SK-N-SH (cell line): ENCODE data around the gene NOXA1. TPM values are rescaled to one million over a fixed set of nuclear protein-coding genes. Genes with fewer than 3 reads are reported as not detected.

Experiments used
- CTCF ChIA-PET: fragments of 300-600, 350-600 bp; formaldehyde crosslinking; extraction: SDS; loops from one replicate; lab custom pipeline; 2021; lab: Yijun Ruan, JAX
- POLR2A ChIA-PET: fragments of 350-600 bp; sonication (Branson Sonifier 250); formaldehyde crosslinking; extraction: SDS; loops from one replicate; lab custom pipeline; 2020; ENCODE audit warnings: antibody characterized with exemption, inconsistent platforms; lab: Yijun Ruan, JAX
- DNase-seq: peaks from one replicate; pipeline ENCODE4 v3.0.0; 2012
- H2AFZ ChIP-seq: fragments of 200-600 bp; sonication (generic); 2 replicates; pipeline ENCODE4 v1.8.1; 2016; ENCODE audit warnings: antibody characterized with exemption, mild to moderate bottlenecking, low read depth
- H3F3A ChIP-seq: fragments of 200-600 bp; sonication (generic); replicated peaks from 2 replicates; pipeline ENCODE3; 2016; ENCODE audit warnings: antibody characterized with exemption, mild to moderate bottlenecking; ENCODE audit not compliant: insufficient read depth
- H3K27ac ChIP-seq, 2 experiments: fragments of 200-500 bp in 1 of 2; fragments of 200-600 bp in 1 of 2; sonication (Bioruptor generic) in 1 of 2; sonication (generic), shearing (Covaris generic) in 1 of 2; 2 replicates each; pipeline versions ENCODE4 v1.5.1 to v1.6.1; 2014 to 2016; ENCODE audit warnings: low read depth in 2 of 2, inconsistent platforms in 1 of 2, low read length in 1 of 2, mild to moderate bottlenecking in 1 of 2, mixed read lengths in 1 of 2
- H3K27me3 ChIP-seq: fragments of 200-600 bp; sonication (generic), shearing (Covaris generic); 2 replicates; pipeline ENCODE4 v1.6.1; 2016; ENCODE audit warnings: mixed run types; ENCODE audit not compliant: insufficient read depth
- H3K36me3 ChIP-seq, 2 experiments: fragments of 200-500 bp in 1 of 2; fragments of 200-600 bp in 1 of 2; sonication (Bioruptor generic) in 1 of 2; sonication (generic) in 1 of 2; replicated peaks in 1 of 2; 2 replicates each; pipeline versions ENCODE3 to v1.5.1; 2014 to 2016; ENCODE audit warnings: low read length in 1 of 2, mild to moderate bottlenecking in 1 of 2; ENCODE audit not compliant: insufficient read depth in 2 of 2, control insufficient read depth in 1 of 2
- H3K4me1 ChIP-seq, 2 experiments: fragments of 200-500 bp in 1 of 2; fragments of 200-600 bp in 1 of 2; sonication (Bioruptor generic) in 1 of 2; sonication (generic), shearing (Covaris generic) in 1 of 2; 2 replicates each; pipeline versions ENCODE4 v1.5.1 to v1.6.1; 2014 to 2016; ENCODE audit warnings: low read depth in 1 of 2, low read length in 1 of 2, mixed run types in 1 of 2; ENCODE audit not compliant: insufficient read depth in 2 of 2, control insufficient read depth in 1 of 2
- H3K4me2 ChIP-seq: fragments of 200-600 bp; sonication (generic), shearing (Covaris generic); 2 replicates; pipeline ENCODE4 v1.6.1; 2017; ENCODE audit warnings: mixed run types
- H3K4me3 ChIP-seq, 2 experiments: fragments of 200-500 bp in 1 of 2; fragments of 200-600 bp in 1 of 2; sonication (Bioruptor generic) in 1 of 2; sonication (generic), shearing (Covaris generic) in 1 of 2; 2 replicates each; pipeline versions ENCODE4 v1.5.1 to v1.8.1; 2014 to 2016; ENCODE audit warnings: low read depth in 2 of 2, inconsistent platforms in 1 of 2, low read length in 1 of 2, mild to moderate bottlenecking in 1 of 2, mixed read lengths in 1 of 2, moderate library complexity in 1 of 2
- H3K79me2 ChIP-seq: fragments of 200-600 bp; sonication (generic); 2 replicates; pipeline ENCODE4 v1.8.1; 2017; ENCODE audit warnings: mild to moderate bottlenecking; ENCODE audit not compliant: insufficient read depth
- H3K9ac ChIP-seq: fragments of 200-600 bp; sonication (generic); 2 replicates; pipeline ENCODE4 v1.6.1; 2017; ENCODE audit warnings: mixed run types
- H3K9me2 ChIP-seq: fragments of 200-600 bp; sonication (generic); 2 replicates; pipeline ENCODE4 v1.6.1; 2017; ENCODE audit warnings: mixed run types
- H3K9me3 ChIP-seq: fragments of 200-600 bp; sonication (generic); 2 replicates; pipeline ENCODE4 v1.6.1; 2017; ENCODE audit warnings: mixed run types, mild to moderate bottlenecking, moderate library complexity
- H4K20me1 ChIP-seq: fragments of 200-600 bp; sonication (generic); 2 replicates; pipeline ENCODE4 v1.6.1; 2017; ENCODE audit warnings: mild to moderate bottlenecking, mixed run types; ENCODE audit not compliant: insufficient read depth
- ELF1 ChIP-seq: IDR thresholded peaks from 2 replicates; pipeline ENCODE4 v1.4.0; 2012
- EZH2phosphoT487 ChIP-seq: fragments of 200-600 bp; sonication (generic); IDR thresholded peaks from 2 replicates; pipeline ENCODE4 v1.6.1; 2017; ENCODE audit warnings: low read depth, mixed run types, mild to moderate bottlenecking, antibody characterized with exemption, moderate library complexity, borderline replicate concordance
- FOSL2 ChIP-seq: IDR thresholded peaks from 2 replicates; pipeline ENCODE4 v1.4.0; 2012; ENCODE audit warnings: low read depth, mild to moderate bottlenecking, moderate library complexity, borderline replicate concordance
- FOXJ3 ChIP-seq: sonication (generic); formaldehyde crosslinking; IDR thresholded peaks from 2 replicates; pipeline ENCODE4 v1.5.1; 2020; ENCODE audit warnings: mild to moderate bottlenecking, missing genetic modification reagents
- GABPA ChIP-seq: IDR thresholded peaks from 2 replicates; pipeline ENCODE4 v1.4.0; 2012; ENCODE audit warnings: low read depth, mild to moderate bottlenecking
- GATA2 ChIP-seq: sonication (generic); formaldehyde crosslinking; IDR thresholded peaks from 2 replicates; pipeline ENCODE4 v1.5.0; 2020; ENCODE audit warnings: mild to moderate bottlenecking, missing genetic modification reagents
- JUND ChIP-seq: IDR thresholded peaks from 2 replicates; pipeline ENCODE4 v1.4.0; 2012
- MXI1 ChIP-seq: IDR thresholded peaks from 2 replicates; pipeline ENCODE4 v1.6.1; 2012; ENCODE audit warnings: mild to moderate bottlenecking, low read depth, low read length, improper control_type of control experiment
- NRF1 ChIP-seq: IDR thresholded peaks from 2 replicates; pipeline ENCODE4 v1.6.1; 2012; ENCODE audit warnings: low read depth, mild to moderate bottlenecking, low read length
- RCOR1 ChIP-seq: fragments of 150-350 bp; IDR thresholded peaks from 2 replicates; pipeline ENCODE4 v1.6.1; 2017; ENCODE audit warnings: antibody characterized with exemption, low read length
- SIN3A ChIP-seq: IDR thresholded peaks from 2 replicates; pipeline ENCODE4 v1.6.1; 2012; ENCODE audit warnings: low read depth, mild to moderate bottlenecking, low read length, moderate library complexity, borderline replicate concordance
- TAF1 ChIP-seq: IDR thresholded peaks from 2 replicates; pipeline ENCODE4 v1.6.1; 2012; ENCODE audit warnings: low read depth, mild to moderate bottlenecking, low read length, moderate library complexity, borderline replicate concordance
- TCF12 ChIP-seq: IDR thresholded peaks from 2 replicates; pipeline ENCODE4 v1.4.0; 2012
- WGBS: methylation state at CpG from one replicate; pipeline ENCODE4 v1.1.6; 2017; ENCODE audit warnings: low lambda C conversion rate; 5-methylcytosine and 5-hydroxymethylcytosine counted together
- polyA plus RNA-seq, 3 experiments: library from polyadenylated mRNA; depleted of rRNA; stranded (reverse); fragments of >200 nt; gene quantifications; 2 replicates each; pipeline ENCODE4 v1.2.3, GENCODE V29; 2012
- TF ChIP-seq, protein P1 (sequence below): IDR thresholded peaks from 2 replicates; pipeline ENCODE4 v1.6.1; 2012; ENCODE audit warnings: mild to moderate bottlenecking, low read depth, low read length, moderate library complexity
- TF ChIP-seq, protein P2 (sequence below): fragments of 150-350 bp; IDR thresholded peaks from 2 replicates; pipeline ENCODE4 v1.6.1; 2017; ENCODE audit warnings: antibody characterized with exemption, low read length, low read depth, borderline replicate concordance
- TF ChIP-seq, protein P3 (sequence below): fragments of 150-350 bp; IDR thresholded peaks from 2 replicates; pipeline ENCODE4 v1.6.1; 2016; ENCODE audit warnings: mild to moderate bottlenecking, low read depth, low read length
- TF ChIP-seq, protein P4 (sequence below): IDR thresholded peaks from 2 replicates; pipeline ENCODE4 v1.4.0; 2012; ENCODE audit warnings: low read depth
- TF ChIP-seq, protein P5 (sequence below): IDR thresholded peaks from 2 replicates; pipeline ENCODE4; 2012
- TF ChIP-seq, protein P6 (sequence below): fragments of 200-600 bp; sonication (generic); IDR thresholded peaks from 2 replicates; pipeline ENCODE4 v1.6.1; 2017; ENCODE audit warnings: antibody characterized with exemption, mild to moderate bottlenecking, moderate library complexity

The NOXA1 gene
- polyA plus RNA-seq, 1 of the 3 experiments (the other 2 are of a cell fraction), result 0.39 TPM

DNA sequence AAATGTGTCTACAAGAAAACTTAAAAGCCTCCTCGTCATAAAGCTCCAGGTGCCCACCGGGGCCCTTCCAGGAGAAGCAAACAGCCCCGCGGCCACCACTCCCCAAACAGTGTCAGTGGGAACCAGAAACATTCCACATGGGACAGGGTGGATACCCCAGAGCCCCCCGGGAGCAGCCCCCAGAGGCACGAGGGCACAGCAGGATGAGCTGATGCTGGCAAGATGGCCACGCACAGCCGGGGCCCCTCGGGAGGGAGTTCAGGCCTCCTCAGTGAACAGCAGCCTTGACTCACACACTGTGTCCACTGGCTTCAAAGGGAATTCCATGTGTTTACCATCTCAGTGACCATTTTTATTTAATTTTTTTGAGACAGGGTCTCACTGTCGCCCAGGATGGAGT, 10.8 kb upstream of the NOXA1 start:
- peaks cover under 1 to 19% of the 10 kb centered on the region in 2 experiments; a peak in 3 of 4 replicates for H3K4me1 ChIP-seq
- POLR2A ChIA-PET, result no interaction called here
- H4K20me1 ChIP-seq, result 0 out of 2 replicates have a peak, but pooled peaks cover 4% of the 10 kb centered on the region
- TF ChIP-seq GABPA (no peak), NRF1 (no peak), ELF1 (no peak), SIN3A (no peak), FOSL2 (no peak), JUND (no peak)
- TF ChIP-seq, protein P1, sequence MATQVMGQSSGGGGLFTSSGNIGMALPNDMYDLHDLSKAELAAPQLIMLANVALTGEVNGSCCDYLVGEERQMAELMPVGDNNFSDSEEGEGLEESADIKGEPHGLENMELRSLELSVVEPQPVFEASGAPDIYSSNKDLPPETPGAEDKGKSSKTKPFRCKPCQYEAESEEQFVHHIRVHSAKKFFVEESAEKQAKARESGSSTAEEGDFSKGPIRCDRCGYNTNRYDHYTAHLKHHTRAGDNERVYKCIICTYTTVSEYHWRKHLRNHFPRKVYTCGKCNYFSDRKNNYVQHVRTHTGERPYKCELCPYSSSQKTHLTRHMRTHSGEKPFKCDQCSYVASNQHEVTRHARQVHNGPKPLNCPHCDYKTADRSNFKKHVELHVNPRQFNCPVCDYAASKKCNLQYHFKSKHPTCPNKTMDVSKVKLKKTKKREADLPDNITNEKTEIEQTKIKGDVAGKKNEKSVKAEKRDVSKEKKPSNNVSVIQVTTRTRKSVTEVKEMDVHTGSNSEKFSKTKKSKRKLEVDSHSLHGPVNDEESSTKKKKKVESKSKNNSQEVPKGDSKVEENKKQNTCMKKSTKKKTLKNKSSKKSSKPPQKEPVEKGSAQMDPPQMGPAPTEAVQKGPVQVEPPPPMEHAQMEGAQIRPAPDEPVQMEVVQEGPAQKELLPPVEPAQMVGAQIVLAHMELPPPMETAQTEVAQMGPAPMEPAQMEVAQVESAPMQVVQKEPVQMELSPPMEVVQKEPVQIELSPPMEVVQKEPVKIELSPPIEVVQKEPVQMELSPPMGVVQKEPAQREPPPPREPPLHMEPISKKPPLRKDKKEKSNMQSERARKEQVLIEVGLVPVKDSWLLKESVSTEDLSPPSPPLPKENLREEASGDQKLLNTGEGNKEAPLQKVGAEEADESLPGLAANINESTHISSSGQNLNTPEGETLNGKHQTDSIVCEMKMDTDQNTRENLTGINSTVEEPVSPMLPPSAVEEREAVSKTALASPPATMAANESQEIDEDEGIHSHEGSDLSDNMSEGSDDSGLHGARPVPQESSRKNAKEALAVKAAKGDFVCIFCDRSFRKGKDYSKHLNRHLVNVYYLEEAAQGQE, result no peak
- TF ChIP-seq, all 33 proteins: peak for 0
- no peak overlapping the region for H3K27ac ChIP-seq
- H2AFZ ChIP-seq, result no peak overlapping the region
- no peaks in the 10 kb centered on the region for H3K9me2 ChIP-seq
- CTCF ChIA-PET, result interaction anchor here (0.6 to 1.2 kb wide), 3 partner anchors 10 to 632 kb away, joined by 3 to 10 read pairs (median 4); partner anchors contain the start of genes EXD3, NOXA1 and NRARP
- no peak for DNase-seq
- H3F3A ChIP-seq, result peaks cover 15% of the 10 kb centered on the region
- peaks cover 18% of the 10 kb centered on the region; the same call in 1 of the 2 replicates for H3K79me2 ChIP-seq
- no peaks in the 10 kb centered on the region for H3K9me3 ChIP-seq
- 0 out of 2 replicates have a peak overlapping the region, but pooled peaks have one; percentile 7 for H3K4me2 ChIP-seq
- H3K27me3 ChIP-seq, result no peaks in the 10 kb centered on the region
- no peaks in the 10 kb centered on the region for H3K36me3 ChIP-seq
- no peak overlapping the region for H3K9ac ChIP-seq
- no peak overlapping the region for H3K4me3 ChIP-seq
- 82% methylated on average over 10 of the region's 10 CpGs for WGBS

DNA sequence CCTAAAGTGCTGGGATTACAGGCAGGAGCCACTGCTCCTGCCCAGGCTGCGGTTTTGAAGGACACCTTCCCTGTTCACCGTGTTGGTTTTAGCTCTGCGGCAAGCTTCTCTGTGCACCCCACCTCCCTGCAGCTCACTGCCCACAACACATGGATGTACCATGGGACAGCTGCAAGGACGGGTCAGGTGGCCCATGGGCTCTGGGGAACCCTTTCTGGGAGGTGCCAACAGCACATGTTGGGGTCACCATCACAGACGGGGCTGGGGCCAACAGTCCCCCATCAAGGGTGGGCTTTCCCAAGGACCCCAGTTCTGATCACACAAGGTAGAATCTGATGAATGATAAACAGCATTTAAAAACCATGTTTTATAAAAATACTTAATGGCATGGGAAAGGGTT, 7.7 kb upstream of the NOXA1 start:
- Histone ChIP-seq H3K9me2 (no peaks in the 10 kb centered on the region), H3K36me3 (no peaks in the 10 kb centered on the region), H3K79me2 (peaks cover 31% of the 10 kb centered on the region), H3K4me3 (no peak overlapping the region), H3K27ac (no peak overlapping the region), H3K4me1 (peaks cover 0 to 19% of the 10 kb centered on the region in 2 experiments; a peak in 3 of 4 replicates), H3K4me2 (no peak overlapping the region), H3F3A (peaks cover 16% of the 10 kb centered on the region), H4K20me1 (0 out of 2 replicates have a peak, but pooled peaks cover 4% of the 10 kb centered on the region), H3K27me3 (no peaks in the 10 kb centered on the region), H3K9ac (no peak overlapping the region), H2AFZ (no peak overlapping the region), H3K9me3 (no peaks in the 10 kb centered on the region)
- WGBS, result 93% methylated on average over 3 of the region's 5 CpGs
- no peak for DNase-seq
- ChIA-PET CTCF (interaction anchor here (0.8 kb wide), 1 partner anchor 113 kb away, joined by 3 read pairs; the partner anchor contains the start of gene NRARP), POLR2A (no interaction called here)
- TF ChIP-seq, protein P2, sequence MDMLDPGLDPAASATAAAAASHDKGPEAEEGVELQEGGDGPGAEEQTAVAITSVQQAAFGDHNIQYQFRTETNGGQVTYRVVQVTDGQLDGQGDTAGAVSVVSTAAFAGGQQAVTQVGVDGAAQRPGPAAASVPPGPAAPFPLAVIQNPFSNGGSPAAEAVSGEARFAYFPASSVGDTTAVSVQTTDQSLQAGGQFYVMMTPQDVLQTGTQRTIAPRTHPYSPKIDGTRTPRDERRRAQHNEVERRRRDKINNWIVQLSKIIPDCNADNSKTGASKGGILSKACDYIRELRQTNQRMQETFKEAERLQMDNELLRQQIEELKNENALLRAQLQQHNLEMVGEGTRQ, result no peak
- TF ChIP-seq, protein P3, sequence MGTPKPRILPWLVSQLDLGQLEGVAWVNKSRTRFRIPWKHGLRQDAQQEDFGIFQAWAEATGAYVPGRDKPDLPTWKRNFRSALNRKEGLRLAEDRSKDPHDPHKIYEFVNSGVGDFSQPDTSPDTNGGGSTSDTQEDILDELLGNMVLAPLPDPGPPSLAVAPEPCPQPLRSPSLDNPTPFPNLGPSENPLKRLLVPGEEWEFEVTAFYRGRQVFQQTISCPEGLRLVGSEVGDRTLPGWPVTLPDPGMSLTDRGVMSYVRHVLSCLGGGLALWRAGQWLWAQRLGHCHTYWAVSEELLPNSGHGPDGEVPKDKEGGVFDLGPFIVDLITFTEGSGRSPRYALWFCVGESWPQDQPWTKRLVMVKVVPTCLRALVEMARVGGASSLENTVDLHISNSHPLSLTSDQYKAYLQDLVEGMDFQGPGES, result no peak
- TF ChIP-seq EZH2phosphoT487 (no peak), FOSL2 (no peak), TCF12 (no peak), FOXJ3 (CRISPR knock-in tag) (no peak), GATA2 (CRISPR knock-in tag) (no peak), MXI1 (no peak), TAF1 (no peak), RCOR1 (no peak)
- TF ChIP-seq, protein P4, sequence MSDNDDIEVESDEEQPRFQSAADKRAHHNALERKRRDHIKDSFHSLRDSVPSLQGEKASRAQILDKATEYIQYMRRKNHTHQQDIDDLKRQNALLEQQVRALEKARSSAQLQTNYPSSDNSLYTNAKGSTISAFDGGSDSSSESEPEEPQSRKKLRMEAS, result no peak
- TF ChIP-seq, protein P5, sequence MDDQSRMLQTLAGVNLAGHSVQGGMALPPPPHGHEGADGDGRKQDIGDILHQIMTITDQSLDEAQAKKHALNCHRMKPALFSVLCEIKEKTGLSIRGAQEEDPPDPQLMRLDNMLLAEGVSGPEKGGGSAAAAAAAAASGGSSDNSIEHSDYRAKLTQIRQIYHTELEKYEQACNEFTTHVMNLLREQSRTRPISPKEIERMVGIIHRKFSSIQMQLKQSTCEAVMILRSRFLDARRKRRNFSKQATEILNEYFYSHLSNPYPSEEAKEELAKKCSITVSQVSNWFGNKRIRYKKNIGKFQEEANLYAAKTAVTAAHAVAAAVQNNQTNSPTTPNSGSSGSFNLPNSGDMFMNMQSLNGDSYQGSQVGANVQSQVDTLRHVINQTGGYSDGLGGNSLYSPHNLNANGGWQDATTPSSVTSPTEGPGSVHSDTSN, result no peak
- TF ChIP-seq, protein P6, sequence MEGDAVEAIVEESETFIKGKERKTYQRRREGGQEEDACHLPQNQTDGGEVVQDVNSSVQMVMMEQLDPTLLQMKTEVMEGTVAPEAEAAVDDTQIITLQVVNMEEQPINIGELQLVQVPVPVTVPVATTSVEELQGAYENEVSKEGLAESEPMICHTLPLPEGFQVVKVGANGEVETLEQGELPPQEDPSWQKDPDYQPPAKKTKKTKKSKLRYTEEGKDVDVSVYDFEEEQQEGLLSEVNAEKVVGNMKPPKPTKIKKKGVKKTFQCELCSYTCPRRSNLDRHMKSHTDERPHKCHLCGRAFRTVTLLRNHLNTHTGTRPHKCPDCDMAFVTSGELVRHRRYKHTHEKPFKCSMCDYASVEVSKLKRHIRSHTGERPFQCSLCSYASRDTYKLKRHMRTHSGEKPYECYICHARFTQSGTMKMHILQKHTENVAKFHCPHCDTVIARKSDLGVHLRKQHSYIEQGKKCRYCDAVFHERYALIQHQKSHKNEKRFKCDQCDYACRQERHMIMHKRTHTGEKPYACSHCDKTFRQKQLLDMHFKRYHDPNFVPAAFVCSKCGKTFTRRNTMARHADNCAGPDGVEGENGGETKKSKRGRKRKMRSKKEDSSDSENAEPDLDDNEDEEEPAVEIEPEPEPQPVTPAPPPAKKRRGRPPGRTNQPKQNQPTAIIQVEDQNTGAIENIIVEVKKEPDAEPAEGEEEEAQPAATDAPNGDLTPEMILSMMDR, result no peak
